A549 (cell line): ENCODE measurements around the gene GRHL3. TPM values are rescaled to one million over a fixed set of nuclear protein-coding genes. Genes with fewer than 3 reads are reported as not detected.

Experiments
- ATAC-seq, 2 experiments: fragments of 200-7000 bp in 1 of 2; fragments of >200 bp in 1 of 2; cut with Nextera tagmentation in 1 of 2; cut with Tn5 transposase in 1 of 2; 3 replicates each; pipeline versions ENCODE4 v1.8.0 to v1.9.1; 2018 to 2020; ENCODE audit warnings: mild to moderate bottlenecking in 1 of 2, moderate library complexity in 1 of 2
- CTCF ChIA-PET: fragments of 300-600 bp; sonication (Branson Sonifier 250); formaldehyde crosslinking; extraction: SDS; loops from one replicate; lab custom pipeline; 2021; ENCODE audit warnings: antibody characterized with exemption, inconsistent platforms; lab: Yijun Ruan, JAX
- POLR2A ChIA-PET: fragments of 350-600 bp; formaldehyde crosslinking; extraction: SDS; loops from one replicate; lab custom pipeline; 2021; ENCODE audit warnings: antibody characterized with exemption, inconsistent platforms; lab: Yijun Ruan, JAX
- DNase-seq, 2 experiments: peaks; one replicate each; pipeline versions ENCODE4 v3.0.0 to v3.0.0-alpha.2; 2011 to 2016; ENCODE audit warnings: low read depth in 1 of 2, low spot score in 1 of 2
- FAIRE-seq: peaks from 2 replicates; lab custom pipeline; 2011; peaks lifted over from hg19 to GRCh38; lab: Jason Lieb, UNC
- H3K27ac ChIP-seq, 2 experiments: fragments of >200 bp; sonication (Bioruptor Twin); formaldehyde crosslinking; 3 replicates each; pipeline ENCODE4 v1.5.1; 2016 to 2017
- H3K4me1 ChIP-seq: fragments of >200 bp; sonication (Bioruptor Twin); formaldehyde crosslinking; 3 replicates; pipeline ENCODE4 v1.6.1; 2016
- H3K4me2 ChIP-seq: fragments of >200 bp; sonication (Bioruptor Twin); formaldehyde crosslinking; 3 replicates; pipeline ENCODE4 v1.6.1; 2016
- H3K4me3 ChIP-seq: fragments of >200 bp; sonication (Bioruptor Twin); formaldehyde crosslinking; 3 replicates; pipeline ENCODE4 v1.5.1; 2016
- H3K9me3 ChIP-seq: fragments of >200 bp; sonication (Bioruptor Twin); formaldehyde crosslinking; 3 replicates; pipeline ENCODE4 v1.6.1; 2016
- BCL3 ChIP-seq: fragments of >200 bp; sonication (Bioruptor Twin); formaldehyde crosslinking; IDR thresholded peaks from 3 replicates; pipeline ENCODE4 v1.6.1; 2016
- BHLHE40 ChIP-seq: IDR thresholded peaks from 2 replicates; pipeline ENCODE4 v1.6.1; 2012; ENCODE audit warnings: low read depth, low read length, inconsistent platforms
- CBX2 ChIP-seq: fragments of 200-600 bp; sonication (generic); IDR thresholded peaks from 2 replicates; pipeline ENCODE4 v1.6.1; 2016; ENCODE audit warnings: low read depth, mild to moderate bottlenecking, borderline replicate concordance
- CEBPB ChIP-seq, 2 experiments: fragments of >200 bp in 1 of 2; sonication (Bioruptor Twin) in 1 of 2; formaldehyde crosslinking in 1 of 2; IDR thresholded peaks; 2 replicates each; pipeline ENCODE4 v1.6.1; 2012 to 2016
- CHD4 ChIP-seq: fragments of 200-600 bp; sonication (generic); IDR thresholded peaks from 2 replicates; pipeline ENCODE4 v1.6.1; 2016; ENCODE audit warnings: antibody characterized with exemption, mild to moderate bottlenecking, borderline replicate concordance
- CTCF ChIP-seq: fragments of >200 bp; sonication (Bioruptor Twin); formaldehyde crosslinking; IDR thresholded peaks from 3 replicates; pipeline ENCODE4 v1.5.1; 2016
- E2F6 ChIP-seq: IDR thresholded peaks from 2 replicates; pipeline ENCODE4 v1.6.1; 2012; ENCODE audit warnings: low read depth, borderline replicate concordance
- EHF ChIP-seq: fragments of 250-450 bp; sonication (Bioruptor Pico); IDR thresholded peaks from 2 replicates; pipeline ENCODE4 v1.5.0; 2020; ENCODE audit warnings: mild to moderate bottlenecking
- EP300 ChIP-seq, 2 experiments: fragments of >200 bp; sonication (Bioruptor Twin); formaldehyde crosslinking; IDR thresholded peaks; 2 replicates in 1 of 2; 3 replicates in 1 of 2; pipeline ENCODE4 v1.6.1; 2016 to 2017
- ESRRA ChIP-seq: fragments of 150-350 bp; IDR thresholded peaks from 2 replicates; pipeline ENCODE4 v1.6.1; 2014; ENCODE audit warnings: mild to moderate bottlenecking, low read length, borderline replicate concordance
- HDAC2 ChIP-seq: fragments of 200-600 bp; sonication (generic); IDR thresholded peaks from 2 replicates; pipeline ENCODE4 v1.6.1; 2016
- HES2 ChIP-seq: fragments of >200 bp; sonication (Bioruptor Twin); formaldehyde crosslinking; IDR thresholded peaks from 2 replicates; pipeline ENCODE4 v1.6.1; 2016
- HEYL ChIP-seq: fragments of 250-450 bp; sonication (Bioruptor Pico); IDR thresholded peaks from 2 replicates; pipeline ENCODE4 v1.8.0; 2021; ENCODE audit warnings: mild to moderate bottlenecking, moderate library complexity
- HOXB13 ChIP-seq: fragments of 250-450 bp; sonication (Bioruptor Pico); IDR thresholded peaks from 2 replicates; pipeline ENCODE4 v1.5.0; 2020; ENCODE audit warnings: low read depth, mild to moderate bottlenecking, moderate library complexity
- JUN ChIP-seq, 2 experiments: fragments of >200 bp; sonication (Bioruptor Twin); formaldehyde crosslinking; IDR thresholded peaks; 2 replicates in 1 of 2; 3 replicates in 1 of 2; pipeline ENCODE4 v1.6.1; 2016 to 2017
- KDM1A ChIP-seq: fragments of 200-600 bp; sonication (generic); IDR thresholded peaks from 2 replicates; pipeline ENCODE4 v1.6.1; 2016; ENCODE audit warnings: low read depth, mild to moderate bottlenecking
- KDM5A ChIP-seq: fragments of 200-600 bp; sonication (generic); IDR thresholded peaks from 2 replicates; pipeline ENCODE4 v1.6.1; 2016; ENCODE audit warnings: antibody characterized with exemption, mild to moderate bottlenecking
- MAFK ChIP-seq: fragments of 450-650 bp; IDR thresholded peaks from 2 replicates; pipeline ENCODE4 v1.6.1; 2014; ENCODE audit not compliant: partially characterized antibody
- PBX3 ChIP-seq: IDR thresholded peaks from 2 replicates; pipeline ENCODE4 v1.6.1; 2012
- PHF8 ChIP-seq: fragments of 200-600 bp; sonication (generic); IDR thresholded peaks from 2 replicates; pipeline ENCODE4 v1.6.1; 2016; ENCODE audit warnings: low read depth, mild to moderate bottlenecking, antibody characterized with exemption, moderate library complexity, borderline replicate concordance
- RAD21 ChIP-seq, 2 experiments: fragments of >200 bp in 1 of 2; sonication (Bioruptor Twin) in 1 of 2; formaldehyde crosslinking in 1 of 2; IDR thresholded peaks in 1 of 2; conservative IDR thresholded peaks in 1 of 2; 2 replicates in 1 of 2; 3 replicates in 1 of 2; pipeline ENCODE4 v1.6.1; 2012 to 2018; ENCODE audit warnings: inconsistent platforms in 1 of 2
- RARB ChIP-seq: fragments of 250-450 bp; sonication (Bioruptor Pico); IDR thresholded peaks from 2 replicates; pipeline ENCODE4 v1.8.0; 2021; ENCODE audit warnings: mild to moderate bottlenecking, moderate library complexity
- RCOR1 ChIP-seq: fragments of 150-350 bp; IDR thresholded peaks from 2 replicates; pipeline ENCODE4 v1.6.1; 2014; ENCODE audit warnings: antibody characterized with exemption, low read length, low read depth
- REST ChIP-seq: fragments of 200-600 bp; sonication (generic); IDR thresholded peaks from 2 replicates; pipeline ENCODE4 v1.6.1; 2016; ENCODE audit warnings: antibody characterized with exemption, mild to moderate bottlenecking, moderate library complexity
- RFX5 ChIP-seq: fragments of 450-650 bp; IDR thresholded peaks from 2 replicates; pipeline ENCODE4 v1.7.1; 2014; ENCODE audit warnings: antibody characterized with exemption, mild to moderate bottlenecking, moderate library complexity
- TFCP2L1 ChIP-seq: fragments of 250-450 bp; sonication (Bioruptor Pico); IDR thresholded peaks from 2 replicates; pipeline ENCODE4 v1.5.0; 2021; ENCODE audit warnings: mild to moderate bottlenecking
- TP53 ChIP-seq: fragments of 250-450 bp; sonication (Bioruptor Pico); IDR thresholded peaks from 2 replicates; pipeline ENCODE4 v1.5.0; 2021; ENCODE audit warnings: mild to moderate bottlenecking, moderate library complexity
- ZC3H11A ChIP-seq: fragments of 450-650 bp; IDR thresholded peaks from 2 replicates; pipeline ENCODE4 v1.6.1; 2014; ENCODE audit warnings: antibody characterized with exemption, mild to moderate bottlenecking
- WGBS: methylation state at CpG from one replicate; pipeline ENCODE4 v1.1.6; 2017; ENCODE audit errors: missing lambda C conversion rate; 5-methylcytosine and 5-hydroxymethylcytosine counted together
- polyA plus RNA-seq, 4 experiments: library from polyadenylated mRNA; depleted of rRNA in 3 of 4; stranded (reverse); fragments of >200 nt; fragmentation: RNase III in 1 of 4; extraction: RNeasy Plus Mini Kit Qiagen cat#74134 plus additional on column Dnase treatment in 1 of 4; gene quantifications; 2 replicates in 3 of 4; 3 replicates in 1 of 4; pipeline ENCODE4 v1.2.3, GENCODE V29; 2011 to 2017

The GRHL3 gene
- polyA plus RNA-seq, 2 of the 4 experiments (the other 2 are of a cell fraction), result 0.58 to 1.6 TPM

- Histone ChIP-seq H3K9me3 (no peaks in the 10 kb centered on the region), H3K4me3 (no peak overlapping the region), H3K4me1 (no peaks in the 10 kb centered on the region), H3K27ac (no peak overlapping the region), H3K4me2 (no peak overlapping the region)
- no peak for ATAC-seq
- DNase-seq, result no peak
- TF ChIP-seq MAFK, result no peak
- no peak for TF ChIP-seq TP53 (CRISPR knock-in tag)
- TF ChIP-seq KDM5A, result no peak
- TF ChIP-seq HEYL (CRISPR knock-in tag), result no peak
- no peak for TF ChIP-seq E2F6
- no peak for TF ChIP-seq HDAC2
- TF ChIP-seq HES2, result no peak
- TF ChIP-seq EHF, result no peak
- no peak for TF ChIP-seq BHLHE40
- TF ChIP-seq EP300 (IDR thresholded peaks at IDR 0.05), result no peak
- no peak for TF ChIP-seq BCL3
- TF ChIP-seq CHD4, result no peak
- TF ChIP-seq RAD21 (conservative IDR thresholded peaks at IDR 0.05 in 1 of 2, IDR thresholded peaks at IDR 0.05 in 1 of 2), result no peak
- TF ChIP-seq TFCP2L1 (CRISPR knock-in tag), result no peak
- TF ChIP-seq RCOR1, result no peak
- TF ChIP-seq KDM1A, result no peak
- no peak for TF ChIP-seq JUN (IDR thresholded peaks at IDR 0.05)
- no peak for TF ChIP-seq CTCF
- TF ChIP-seq RFX5, result no peak
- no peak for TF ChIP-seq CBX2
- 87% methylated on average over 7 of the region's 7 CpGs for WGBS
- ChIA-PET CTCF (interaction anchor here (0.7 to 1.6 kb wide), 3 partner anchors 65 to 124 kb away, joined by 3 to 6 read pairs (median 4); no protein-coding TSS in a partner anchor), POLR2A (no interaction called here)
- no peak for FAIRE-seq
These were observed 6.7 kb downstream of the GRHL3 start for GRCh38 chr1:24325587-24326449.

- Histone ChIP-seq H3K9me3 (no peaks in the 10 kb centered on the region), H3K4me3 (no peak overlapping the region), H3K27ac (no peak overlapping the region), H3K4me2 (no peak overlapping the region), H3K4me1 (no peaks in the 10 kb centered on the region)
- ChIA-PET CTCF (interaction anchor here (0.6 kb wide), 1 partner anchor 11 kb away, joined by 4 read pairs; no protein-coding TSS in a partner anchor), POLR2A (no interaction called here)
- no peak for DNase-seq
- FAIRE-seq, result no peak
- ATAC-seq, result no peak
- TF ChIP-seq RAD21 (conservative IDR thresholded peaks at IDR 0.05 in 1 of 2, IDR thresholded peaks at IDR 0.05 in 1 of 2), result no peak
- TF ChIP-seq PBX3, result no peak
- TF ChIP-seq PHF8, result no peak
- TF ChIP-seq TP53 (CRISPR knock-in tag), result no peak
- TF ChIP-seq BCL3, result no peak
- no peak for TF ChIP-seq RARB (CRISPR knock-in tag)
- no peak for TF ChIP-seq CEBPB (IDR thresholded peaks at IDR 0.05)
- no peak for TF ChIP-seq KDM5A
- TF ChIP-seq ESRRA, result no peak
- no peak for TF ChIP-seq ZC3H11A
- TF ChIP-seq HOXB13, result no peak
- TF ChIP-seq HDAC2, result no peak
- no peak for TF ChIP-seq REST
These were observed 8.3 kb downstream of the GRHL3 start for GRCh38 chr1:24327486-24327885.
